Mucosa of stomach (tissue), 1 donor: ENCODE measurements around the gene PTPRD.

Experiments used
- H3K27me3 ChIP-seq: one replicate; pipeline ENCODE4 v1.7.0; 2013; ENCODE audit warnings: mild to moderate bottlenecking, low read length; ENCODE audit not compliant: control insufficient read depth, insufficient read depth
- H3K36me3 ChIP-seq: one replicate; pipeline ENCODE4 v1.7.0; 2013; ENCODE audit warnings: low read length; ENCODE audit not compliant: control insufficient read depth, insufficient read depth
- H3K4me1 ChIP-seq: one replicate; pipeline ENCODE4 v1.7.0; 2013; ENCODE audit warnings: mild to moderate bottlenecking, low read length; ENCODE audit not compliant: control insufficient read depth, insufficient read depth
- H3K4me3 ChIP-seq: one replicate; pipeline ENCODE4 v1.7.0; 2013; ENCODE audit warnings: low read length
- H3K9ac ChIP-seq: one replicate; pipeline ENCODE4 v1.7.0; 2013; ENCODE audit warnings: mild to moderate bottlenecking, low read length, moderate library complexity
- H3K9me3 ChIP-seq: one replicate; pipeline ENCODE4 v1.7.0; 2013; ENCODE audit warnings: mild to moderate bottlenecking, low read length, moderate library complexity; ENCODE audit not compliant: control insufficient read depth
- donor health status: Pancreatic carcinoma.

PTPRD gene

GRCh38 chr9:10079284-10079964 lies 533.4 kb downstream of the PTPRD start:
- H3K4me3 ChIP-seq: no peak overlapping the region
- no peaks in the 10 kb centered on the region for H3K9me3 ChIP-seq
- H3K9ac ChIP-seq: no peak overlapping the region
- no peaks in the 10 kb centered on the region for H3K27me3 ChIP-seq
- no peaks in the 10 kb centered on the region for H3K4me1 ChIP-seq
- H3K36me3 ChIP-seq: no peaks in the 10 kb centered on the region

GRCh38 chr9:10071579-10071978 lies 541.2 kb downstream of the PTPRD start:
- Histone ChIP-seq H3K27me3 (no peaks in the 10 kb centered on the region), H3K36me3 (no peaks in the 10 kb centered on the region), H3K4me3 (no peak overlapping the region), H3K4me1 (no peaks in the 10 kb centered on the region), H3K9me3 (no peaks in the 10 kb centered on the region), H3K9ac (no peak overlapping the region)

- H3K27me3 ChIP-seq: no peaks in the 10 kb centered on the region
- no peaks in the 10 kb centered on the region for H3K4me1 ChIP-seq
- no peak overlapping the region for H3K4me3 ChIP-seq
- no peak overlapping the region for H3K9ac ChIP-seq
- H3K9me3 ChIP-seq: no peaks in the 10 kb centered on the region
- H3K36me3 ChIP-seq: no peaks in the 10 kb centered on the region
These were observed 550.0 kb downstream of the PTPRD start for GRCh38 chr9:10062629-10063395.

- H3K9ac ChIP-seq: no peak overlapping the region
- H3K4me3 ChIP-seq: no peak overlapping the region
- no peaks in the 10 kb centered on the region for H3K27me3 ChIP-seq
- H3K4me1 ChIP-seq: no peaks in the 10 kb centered on the region
- no peaks in the 10 kb centered on the region for H3K36me3 ChIP-seq
- no peaks in the 10 kb centered on the region for H3K9me3 ChIP-seq
These were observed 553.8 kb downstream of the PTPRD start for GRCh38 chr9:10059044-10059443.

- Histone ChIP-seq H3K4me3 (no peak overlapping the region), H3K9me3 (no peaks in the 10 kb centered on the region), H3K27me3 (no peaks in the 10 kb centered on the region), H3K9ac (no peak overlapping the region), H3K36me3 (no peaks in the 10 kb centered on the region), H3K4me1 (no peaks in the 10 kb centered on the region)
These were observed 556.9 kb downstream of the PTPRD start for GRCh38 chr9:10055886-10056395.

- Histone ChIP-seq H3K4me3 (no peak overlapping the region), H3K4me1 (no peaks in the 10 kb centered on the region), H3K36me3 (no peaks in the 10 kb centered on the region), H3K9ac (no peak overlapping the region), H3K9me3 (no peaks in the 10 kb centered on the region), H3K27me3 (no peaks in the 10 kb centered on the region)
These were observed 558.3 kb downstream of the PTPRD start for GRCh38 chr9:10054456-10054855.

- no peaks in the 10 kb centered on the region for H3K4me1 ChIP-seq
- H3K36me3 ChIP-seq: no peaks in the 10 kb centered on the region
- H3K4me3 ChIP-seq: no peak overlapping the region
- no peaks in the 10 kb centered on the region for H3K27me3 ChIP-seq
- no peak overlapping the region for H3K9ac ChIP-seq
- no peaks in the 10 kb centered on the region for H3K9me3 ChIP-seq
These were observed 559.9 kb downstream of the PTPRD start for GRCh38 chr9:10052916-10053315.

GRCh38 chr9:10052181-10052580 lies 560.6 kb downstream of the PTPRD start:
- Histone ChIP-seq H3K9me3 (no peaks in the 10 kb centered on the region), H3K27me3 (no peaks in the 10 kb centered on the region), H3K9ac (no peak overlapping the region), H3K4me3 (no peak overlapping the region), H3K4me1 (no peaks in the 10 kb centered on the region), H3K36me3 (no peaks in the 10 kb centered on the region)

GRCh38 chr9:10050016-10050415 lies 562.8 kb downstream of the PTPRD start:
- H3K9me3 ChIP-seq: no peaks in the 10 kb centered on the region
- no peaks in the 10 kb centered on the region for H3K27me3 ChIP-seq
- H3K4me1 ChIP-seq: no peaks in the 10 kb centered on the region
- no peak overlapping the region for H3K9ac ChIP-seq
- no peak overlapping the region for H3K4me3 ChIP-seq
- no peaks in the 10 kb centered on the region for H3K36me3 ChIP-seq

GRCh38 chr9:10048994-10049393 lies 563.8 kb downstream of the PTPRD start:
- H3K27me3 ChIP-seq: no peaks in the 10 kb centered on the region
- H3K9ac ChIP-seq: no peak overlapping the region
- H3K36me3 ChIP-seq: no peaks in the 10 kb centered on the region
- no peaks in the 10 kb centered on the region for H3K4me1 ChIP-seq
- H3K9me3 ChIP-seq: no peaks in the 10 kb centered on the region
- no peak overlapping the region for H3K4me3 ChIP-seq

- Histone ChIP-seq H3K9ac (no peak overlapping the region), H3K9me3 (no peaks in the 10 kb centered on the region), H3K4me1 (no peaks in the 10 kb centered on the region), H3K27me3 (no peaks in the 10 kb centered on the region), H3K36me3 (no peaks in the 10 kb centered on the region), H3K4me3 (no peak overlapping the region)
These were observed 567.2 kb downstream of the PTPRD start for GRCh38 chr9:10045598-10045997.

GRCh38 chr9:10041726-10042229 lies 571.0 kb downstream of the PTPRD start:
- Histone ChIP-seq H3K4me1 (no peaks in the 10 kb centered on the region), H3K9ac (no peak overlapping the region), H3K4me3 (no peak overlapping the region), H3K9me3 (no peaks in the 10 kb centered on the region), H3K36me3 (no peaks in the 10 kb centered on the region), H3K27me3 (no peaks in the 10 kb centered on the region)
